T1000 (cell line): ENCODE measurements around the gene CCKAR.

Source experiments
- DNase-seq: peaks from one replicate; lab custom pipeline; 2025; ENCODE audit warnings: mixed read lengths; lab: John Stamatoyannopoulos, UW

CCKAR gene

GRCh38 chr4:26491449-26492170 lies 1.3 kb upstream of the CCKAR start:
- no peak for DNase-seq

- DNase-seq = no peak
Measured at GRCh38 chr4:26490960-26491284, 638 bp upstream of the CCKAR start.

GRCh38 chr4:26489101-26489985 lies 941 bp downstream of the CCKAR start:
- DNase-seq = no peak

GRCh38 chr4:26485684-26486083 lies 4.6 kb downstream of the CCKAR start:
- no peak for DNase-seq

GRCh38 chr4:26484516-26484915 lies 5.8 kb downstream of the CCKAR start:
- no peak for DNase-seq

- DNase-seq = no peak
Measured at GRCh38 chr4:26484032-26484515, 6.2 kb downstream of the CCKAR start.

GRCh38 chr4:26482508-26483462 lies 7.5 kb downstream of the CCKAR start:
- DNase-seq = no peak

- DNase-seq = no peak
Measured at GRCh38 chr4:26478330-26478729, 12.0 kb downstream of the CCKAR start.

- DNase-seq = no peak
Measured at GRCh38 chr4:26476545-26476944, 13.7 kb downstream of the CCKAR start.

GRCh38 chr4:26475716-26476115 lies 14.6 kb downstream of the CCKAR start:
- no peak for DNase-seq

- no peak for DNase-seq
Measured at GRCh38 chr4:26474551-26474950, 15.7 kb downstream of the CCKAR start.

- DNase-seq = no peak
Measured at GRCh38 chr4:26473893-26474292, 16.4 kb downstream of the CCKAR start.

GRCh38 chr4:26471890-26472289 lies 18.4 kb downstream of the CCKAR start:
- DNase-seq = no peak

- DNase-seq = no peak
Measured at GRCh38 chr4:26468977-26469376, 21.3 kb downstream of the CCKAR start.

- no peak for DNase-seq
Measured at GRCh38 chr4:26468283-26468949, 21.9 kb downstream of the CCKAR start.

- DNase-seq = no peak
Measured at GRCh38 chr4:26467724-26468123, 22.6 kb downstream of the CCKAR start.

GRCh38 chr4:26466578-26467270 lies 23.6 kb downstream of the CCKAR start:
- no peak for DNase-seq

- DNase-seq = no peak
Measured at GRCh38 chr4:26464420-26465095, 25.7 kb downstream of the CCKAR start.

GRCh38 chr4:26463386-26463785 lies 26.9 kb downstream of the CCKAR start:
- no peak for DNase-seq

- no peak for DNase-seq
Measured at GRCh38 chr4:26462874-26463273, 27.4 kb downstream of the CCKAR start.
